GM23338 (cell line): ENCODE results near the gene LIN54. TPM values are rescaled to one million over a fixed set of nuclear protein-coding genes. Genes with fewer than 3 reads are reported as not detected.

ENCODE experiments used
- ATAC-seq: fragments of 200-7000 bp; cut with Tn5 transposase; 3 replicates; pipeline ENCODE4 v1.9.1; 2020
- DNase-seq: peaks from one replicate; pipeline ENCODE4 v3.0.0-alpha.2; 2015; ENCODE audit warnings: low spot score
- H2AFZ ChIP-seq: fragments of 200-600 bp; sonication (generic); 2 replicates; pipeline ENCODE4 v1.8.0; 2016; ENCODE audit warnings: antibody characterized with exemption, mild to moderate bottlenecking, moderate library complexity
- H3F3A ChIP-seq: fragments of 200-600 bp; sonication (generic); replicated peaks from 2 replicates; pipeline ENCODE4 v1.8.0; 2017; ENCODE audit warnings: antibody characterized with exemption, mixed run types, low read depth
- H3K27ac ChIP-seq: fragments of 200-600 bp; sonication (generic); 2 replicates; pipeline ENCODE4 v1.6.1; 2016; ENCODE audit warnings: low read depth
- H3K27me3 ChIP-seq: fragments of 200-600 bp; sonication (generic); 2 replicates; pipeline ENCODE4 v1.8.0; 2016; ENCODE audit warnings: mild to moderate bottlenecking, mixed run types, moderate library complexity; ENCODE audit not compliant: insufficient read depth
- H3K36me3 ChIP-seq: fragments of 200-600 bp; sonication (generic); 2 replicates; pipeline ENCODE4 v1.8.0; 2016; ENCODE audit warnings: mild to moderate bottlenecking; ENCODE audit not compliant: insufficient read depth
- H3K4me1 ChIP-seq: fragments of 200-600 bp; sonication (generic); 2 replicates; pipeline ENCODE4 v1.8.0; 2016; ENCODE audit warnings: mild to moderate bottlenecking, moderate library complexity; ENCODE audit not compliant: insufficient read depth
- H3K4me2 ChIP-seq: fragments of 200-600 bp; sonication (generic); 2 replicates; pipeline ENCODE4 v1.7.1; 2017; ENCODE audit warnings: mixed run types
- H3K4me3 ChIP-seq: fragments of 200-600 bp; sonication (generic); 2 replicates; pipeline ENCODE4 v1.6.1; 2016; ENCODE audit warnings: mixed run types
- H3K79me2 ChIP-seq: fragments of 200-600 bp; sonication (generic); replicated peaks from 2 replicates; pipeline ENCODE4 v1.8.0; 2017; ENCODE audit warnings: mild to moderate bottlenecking; ENCODE audit not compliant: insufficient read depth
- H3K9me2 ChIP-seq: fragments of 200-600 bp; sonication (generic); 2 replicates; pipeline ENCODE4 v1.8.0; 2017; ENCODE audit not compliant: insufficient read depth
- H4K20me1 ChIP-seq: fragments of 200-600 bp; sonication (generic); replicated peaks from 2 replicates; pipeline ENCODE4 v1.8.0; 2017; ENCODE audit warnings: mild to moderate bottlenecking; ENCODE audit not compliant: insufficient read depth
- H3K27ac Mint-ChIP-seq: 2 replicates; pipeline ENCODE4 v1.8.0; 2020; ENCODE audit warnings: inconsistent platforms, mild to moderate bottlenecking, moderate library complexity, mixed read lengths
- H3K27me3 Mint-ChIP-seq: 3 replicates; pipeline ENCODE4 v1.8.0; 2022; ENCODE audit warnings: low read depth, mild to moderate bottlenecking, moderate library complexity, mixed read lengths, inconsistent platforms; ENCODE audit not compliant: insufficient read depth, poor library complexity
- H3K36me3 Mint-ChIP-seq: 3 replicates; pipeline ENCODE4 v1.8.0; 2021; ENCODE audit warnings: low read depth, mild to moderate bottlenecking, inconsistent platforms, moderate library complexity, mixed read lengths
- H3K4me1 Mint-ChIP-seq: 3 replicates; pipeline ENCODE4 v1.8.0; 2020; ENCODE audit warnings: mild to moderate bottlenecking, inconsistent platforms, mixed read lengths
- H3K4me3 Mint-ChIP-seq: 3 replicates; pipeline ENCODE4 v1.8.0; 2021; ENCODE audit warnings: moderate library complexity, mild to moderate bottlenecking, inconsistent platforms, mixed read lengths
- H3K9me3 Mint-ChIP-seq: 3 replicates; pipeline ENCODE4 v1.8.0; 2020; ENCODE audit warnings: moderate library complexity, mild to moderate bottlenecking, inconsistent platforms, mixed read lengths
- CREB1 ChIP-seq: fragments of 250-450 bp; sonication (Bioruptor Pico); IDR thresholded peaks from 2 replicates; pipeline ENCODE4 v1.5.0; 2020; ENCODE audit warnings: low read depth, mild to moderate bottlenecking, moderate library complexity
- CTCF ChIP-seq, 2 experiments: fragments of 200-600 bp in 1 of 2; sonication (generic) in 1 of 2; conservative IDR thresholded peaks; 2 replicates each; pipeline versions ENCODE4 v1.5.1 to v1.6.1; 2016 to 2017; ENCODE audit warnings: antibody characterized with exemption in 2 of 2, low read depth in 2 of 2, mild to moderate bottlenecking in 2 of 2, moderate library complexity in 1 of 2
- EZH2 ChIP-seq: fragments of 200-600 bp; sonication (generic); IDR thresholded peaks from one replicate; pipeline ENCODE4 v1.8.0; 2017; ENCODE audit warnings: antibody characterized with exemption, mild to moderate bottlenecking, low read depth; ENCODE audit not compliant: unreplicated experiment
- NANOG ChIP-seq: IDR thresholded peaks from 2 replicates; pipeline ENCODE4 v1.6.1; 2016; ENCODE audit warnings: antibody characterized with exemption, borderline replicate concordance
- POLR2AphosphoS5 ChIP-seq: IDR thresholded peaks from 2 replicates; pipeline ENCODE4 v1.6.1; 2016; ENCODE audit warnings: antibody characterized with exemption, low read depth
- STAT1 ChIP-seq: IDR thresholded peaks from one replicate; pipeline ENCODE4 v1.6.1; 2016; ENCODE audit warnings: antibody characterized with exemption; ENCODE audit not compliant: unreplicated experiment
- ZNF114 ChIP-seq: fragments of 250-450 bp; sonication (Bioruptor Pico); IDR thresholded peaks from 2 replicates; pipeline ENCODE4 v1.5.0; 2020; ENCODE audit warnings: mild to moderate bottlenecking, moderate library complexity
- ZNF462 ChIP-seq: fragments of 250-450 bp; sonication (Bioruptor Pico); IDR thresholded peaks from 2 replicates; pipeline ENCODE4 v1.5.0; 2020; ENCODE audit warnings: mild to moderate bottlenecking, moderate library complexity
- polyA plus RNA-seq: library from polyadenylated mRNA; unstranded; fragments of >200 nt; fragmentation: Nextera tagmentation; extraction: Ambion mirVana; gene quantifications from 2 replicates; pipeline ENCODE4 v1.2.1, GENCODE V29; 2016
- total RNA-seq: library from RNA; depleted of rRNA; stranded (reverse); fragments of >200 nt; shearing (Covaris generic); gene quantifications from 2 replicates; pipeline ENCODE4 v1.2.3, GENCODE V29; 2014

The LIN54 gene
- total and polyA plus RNA-seq, 2 experiments from 2014 or later: 4.0 to 11.2 TPM

GRCh38 chr4:82989575-82990429 lies 20.8 kb downstream of the LIN54 start:
- Histone ChIP-seq H3K79me2 (peaks cover 7% of the 10 kb centered on the region; the same call in 1 of the 2 replicates), H3K27ac (no peak overlapping the region), H2AFZ (no peak overlapping the region), H3K4me1 (no peaks in the 10 kb centered on the region), H3K4me3 (no peak overlapping the region), H3K27me3 (no peaks in the 10 kb centered on the region), H3K4me2 (no peak overlapping the region), H3K9me2 (no peaks in the 10 kb centered on the region), H3K36me3 (no peaks in the 10 kb centered on the region), H4K20me1 (no peaks in the 10 kb centered on the region), H3F3A (no peaks in the 10 kb centered on the region)
- H3K4me3 Mint-ChIP-seq: no peak overlapping the region
- no peak for ATAC-seq
- no peak overlapping the region for H3K27ac Mint-ChIP-seq
- no peak for TF ChIP-seq NANOG
- no peak for TF ChIP-seq POLR2AphosphoS5
- H3K9me3 Mint-ChIP-seq: no peaks in the 10 kb centered on the region
- no peak for DNase-seq
- no peaks in the 10 kb centered on the region for H3K4me1 Mint-ChIP-seq
- peaks cover 3% of the 10 kb centered on the region; the same call in 2 of the 3 replicates for H3K36me3 Mint-ChIP-seq
- peaks cover 7% of the 10 kb centered on the region for H3K27me3 Mint-ChIP-seq

GRCh38 chr4:82988323-82988832 lies 22.2 kb downstream of the LIN54 start:
- no peak overlapping the region for H2AFZ ChIP-seq
- H3K27ac ChIP-seq: no peak overlapping the region
- no peaks in the 10 kb centered on the region for H3K4me1 ChIP-seq
- 0 out of 2 replicates have a peak, but pooled peaks cover 7% of the 10 kb centered on the region for H3K79me2 ChIP-seq
- no peaks in the 10 kb centered on the region for H3K9me2 ChIP-seq
- H3K4me3 ChIP-seq: no peak overlapping the region
- H3K4me3 Mint-ChIP-seq: no peak overlapping the region
- H3F3A ChIP-seq: no peaks in the 10 kb centered on the region
- no peaks in the 10 kb centered on the region for H3K4me1 Mint-ChIP-seq
- no peaks in the 10 kb centered on the region for H3K9me3 Mint-ChIP-seq
- DNase-seq (no peak), ATAC-seq (no peak)
- H3K4me2 ChIP-seq: no peak overlapping the region
- H3K36me3 ChIP-seq: no peaks in the 10 kb centered on the region
- no peaks in the 10 kb centered on the region for H3K27me3 ChIP-seq
- peaks cover 3% of the 10 kb centered on the region; the same call in 2 of the 3 replicates for H3K36me3 Mint-ChIP-seq
- no peaks in the 10 kb centered on the region for H4K20me1 ChIP-seq
- peaks cover 4% of the 10 kb centered on the region for H3K27me3 Mint-ChIP-seq
- H3K27ac Mint-ChIP-seq: no peak overlapping the region
- TF ChIP-seq CREB1 (CRISPR knock-in tag) (no peak), STAT1 (no peak), ZNF114 (CRISPR knock-in tag) (no peak), POLR2AphosphoS5 (no peak), NANOG (no peak), CTCF (conservative IDR thresholded peaks at IDR 0.05; ENCODE audit: low read depth in 2 of 2) (no peak), EZH2 (no peak), ZNF462 (CRISPR knock-in tag) (no peak)
